ENCODE measurements around the gene COLEC12. TPM values are rescaled to one million over a fixed set of nuclear protein-coding genes. Genes with fewer than 3 reads are reported as not detected.

COLEC12 gene
- total and polyA plus RNA-seq, 8 donors: 32.9 to 124 (median 103) TPM

GRCh38 chr18:495017-495416 lies 5.5 kb downstream of the COLEC12 start:
- TF ChIP-seq CTCF (IDR thresholded peaks at IDR 0.05): no peak
- H3K4me3 ChIP-seq: no peak overlapping the region
- no peak for ATAC-seq
- H3K27me3 ChIP-seq: peaks cover 4 to 27% of the 10 kb centered on the region in 2 donors
- H3K27ac ChIP-seq: no peak overlapping the region
- peaks cover 2 to 29% of the 10 kb centered on the region in 2 donors for H3K4me1 ChIP-seq
- intact Hi-C loops (cut with DNase I): no loop called here
- no peaks in the 10 kb centered on the region for H3K9me3 ChIP-seq
- no peak for DNase-seq
- H3K36me3 ChIP-seq: no peaks in the 10 kb centered on the region

GRCh38 chr18:493986-494983 lies 6.2 kb downstream of the COLEC12 start:
- ATAC-seq (no peak), DNase-seq (no peak)
- peaks cover 3 to 19% of the 10 kb centered on the region in 2 donors for H3K27me3 ChIP-seq
- intact Hi-C loops (cut with DNase I): no loop called here
- H3K27ac ChIP-seq: no peak overlapping the region
- no peak for TF ChIP-seq CTCF (IDR thresholded peaks at IDR 0.05)
- peaks cover 0 to 28% of the 10 kb centered on the region in 2 donors for H3K4me1 ChIP-seq
- no peak overlapping the region for H3K4me3 ChIP-seq
- no peaks in the 10 kb centered on the region for H3K9me3 ChIP-seq
- no peaks in the 10 kb centered on the region for H3K36me3 ChIP-seq

- intact Hi-C loops (cut with DNase I): no loop called here
- TF ChIP-seq CTCF (IDR thresholded peaks at IDR 0.05): no peak
- Histone ChIP-seq H3K4me1 (peaks cover 0 to 20% of the 10 kb centered on the region in 2 donors), H3K27ac (no peak overlapping the region), H3K9me3 (no peaks in the 10 kb centered on the region), H3K27me3 (peaks cover 0 to 1% of the 10 kb centered on the region in 2 donors), H3K4me3 (no peak overlapping the region), H3K36me3 (no peaks in the 10 kb centered on the region)
- ATAC-seq (no peak), DNase-seq (peak in 1 of 4 donors; percentile 38)
Measured at GRCh38 chr18:492451-492850, 8.1 kb downstream of the COLEC12 start.

GRCh38 chr18:490624-491023 lies 9.9 kb downstream of the COLEC12 start:
- ATAC-seq (no peak), DNase-seq (no peak)
- Histone ChIP-seq H3K27me3 (no peaks in the 10 kb centered on the region), H3K36me3 (no peaks in the 10 kb centered on the region), H3K4me1 (peaks cover 0 to 20% of the 10 kb centered on the region in 2 donors), H3K9me3 (no peaks in the 10 kb centered on the region), H3K4me3 (no peak overlapping the region), H3K27ac (no peak overlapping the region)
- intact Hi-C loops (cut with DNase I): no loop called here
- no peak for TF ChIP-seq CTCF (IDR thresholded peaks at IDR 0.05)

- ATAC-seq: peak; percentile 48
- no peaks in the 10 kb centered on the region for H3K36me3 ChIP-seq
- H3K4me3 ChIP-seq: no peak overlapping the region
- TF ChIP-seq CTCF (IDR thresholded peaks at IDR 0.05): no peak
- no peaks in the 10 kb centered on the region for H3K27me3 ChIP-seq
- intact Hi-C loops (cut with DNase I): no loop called here
- DNase-seq: no peak
- H3K4me1 ChIP-seq: peaks cover 0 to 27% of the 10 kb centered on the region in 2 donors
- no peaks in the 10 kb centered on the region for H3K9me3 ChIP-seq
- no peak overlapping the region for H3K27ac ChIP-seq
Measured at GRCh38 chr18:490024-490366, 10.5 kb downstream of the COLEC12 start.
